Measurements from ENCODE around the gene IL17RD. TPM values are rescaled to one million over a fixed set of nuclear protein-coding genes. Genes with fewer than 3 reads are reported as not detected.

IL17RD gene
- total and polyA plus RNA-seq, 10 of the 15 experiments (the other 5 are each of a cell fraction or from before 2014, with no cell fraction given): 0.01 to 0.08 (median 0.04) TPM; not detected in 3

DNA sequence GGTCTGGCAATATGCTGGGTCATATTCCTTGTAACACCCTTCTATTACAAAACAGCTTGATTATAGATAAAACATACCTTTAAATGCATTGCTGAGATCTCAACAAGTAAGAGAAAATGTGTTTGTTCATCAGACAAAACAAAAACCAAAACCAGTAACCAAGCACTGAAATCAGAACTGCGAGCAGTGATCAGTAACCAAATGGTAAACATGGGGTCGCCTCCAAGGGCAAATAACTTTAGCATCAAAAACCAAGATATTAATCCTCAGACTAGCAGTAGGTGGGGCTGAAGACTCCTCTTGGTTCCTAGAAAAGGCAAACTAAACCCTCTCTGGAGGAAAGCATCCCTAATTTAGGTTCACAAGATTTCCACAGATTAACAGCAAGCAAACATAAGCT lies 41.3 kb upstream of the IL17RD start:
- Histone ChIP-seq H3K4me1 (ENCODE audit: control insufficient read depth, insufficient read depth, low read length) (peaks cover 7% of the 10 kb centered on the region), H3K27ac (ENCODE audit: control insufficient read depth, insufficient read depth) (peak overlapping the region; percentile 33), H3K4me3 (no peak overlapping the region), H3K27me3 (replicated peaks in 1 of 2; ENCODE audit: control insufficient read depth in 2 of 2, insufficient read depth in 2 of 2, low read length in 1 of 2) (no peaks in the 10 kb centered on the region), H3K79me2 (ENCODE audit: control insufficient read depth, insufficient read depth, low read length) (no peaks in the 10 kb centered on the region), H2AFZ (ENCODE audit: control insufficient read depth, low read depth, low read length) (peak overlapping the region; percentile 66), H3K9ac (ENCODE audit: control insufficient read depth, insufficient read depth, low read length) (no peak overlapping the region), H4K20me1 (ENCODE audit: control insufficient read depth, insufficient read depth) (no peaks in the 10 kb centered on the region), H3K9me3 (replicated peaks; ENCODE audit: control insufficient read depth, insufficient read depth, low read length) (no peaks in the 10 kb centered on the region), H3K36me3 (ENCODE audit: control insufficient read depth in 2 of 2, insufficient read depth in 2 of 2, low read length in 1 of 2) (no peaks in the 10 kb centered on the region), H3K4me2 (ENCODE audit: control insufficient read depth, insufficient read depth) (peak overlapping the region; percentile 46)
- ChIA-PET RAD21 (ENCODE audit: unreplicated experiment) (interaction anchor here (0.7 kb wide), 1 partner anchor 27 kb away, joined by 3 read pairs; no protein-coding TSS in a partner anchor), CTCF (interaction anchor here (0.7 to 1.7 kb wide), 3 partner anchors 17 to 27 kb away, joined by 3 to 5 read pairs (median 3); no protein-coding TSS in a partner anchor), SMC1A (ENCODE audit: uncharacterized antibody, unreplicated experiment) (interaction anchor here (0.6 to 1.4 kb wide), 2 partner anchors 10 to 12 kb away, joined by 3 to 4 read pairs; no protein-coding TSS in a partner anchor), POLR2A (interaction anchor here (0.6 to 1.6 kb wide), 2 partner anchors 10 to 737 kb away, joined by 3 to 7 read pairs; no protein-coding TSS in a partner anchor)
- FAIRE-seq (no peak), DNase-seq (ENCODE audit: low read depth, low spot score) (no peak), ATAC-seq (peak; percentile 55)
- BruUV-seq (replicated peaks): no TSS peak
- TF ChIP-seq, protein P1, sequence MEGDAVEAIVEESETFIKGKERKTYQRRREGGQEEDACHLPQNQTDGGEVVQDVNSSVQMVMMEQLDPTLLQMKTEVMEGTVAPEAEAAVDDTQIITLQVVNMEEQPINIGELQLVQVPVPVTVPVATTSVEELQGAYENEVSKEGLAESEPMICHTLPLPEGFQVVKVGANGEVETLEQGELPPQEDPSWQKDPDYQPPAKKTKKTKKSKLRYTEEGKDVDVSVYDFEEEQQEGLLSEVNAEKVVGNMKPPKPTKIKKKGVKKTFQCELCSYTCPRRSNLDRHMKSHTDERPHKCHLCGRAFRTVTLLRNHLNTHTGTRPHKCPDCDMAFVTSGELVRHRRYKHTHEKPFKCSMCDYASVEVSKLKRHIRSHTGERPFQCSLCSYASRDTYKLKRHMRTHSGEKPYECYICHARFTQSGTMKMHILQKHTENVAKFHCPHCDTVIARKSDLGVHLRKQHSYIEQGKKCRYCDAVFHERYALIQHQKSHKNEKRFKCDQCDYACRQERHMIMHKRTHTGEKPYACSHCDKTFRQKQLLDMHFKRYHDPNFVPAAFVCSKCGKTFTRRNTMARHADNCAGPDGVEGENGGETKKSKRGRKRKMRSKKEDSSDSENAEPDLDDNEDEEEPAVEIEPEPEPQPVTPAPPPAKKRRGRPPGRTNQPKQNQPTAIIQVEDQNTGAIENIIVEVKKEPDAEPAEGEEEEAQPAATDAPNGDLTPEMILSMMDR (IDR thresholded peaks at IDR 0.05 in 2 of 3, conservative IDR thresholded peaks at IDR 0.05 in 1 of 3; ENCODE audit: control insufficient read depth in 2 of 3, extremely low read depth in 1 of 3, insufficient read depth in 1 of 3, low read depth in 3 of 3, low read length in 3 of 3): peak in 1 of 3 experiments; percentile 6; a peak in 1 of 6 replicates
- TF ChIP-seq KLF5 (IDR thresholded peaks at IDR 0.05; ENCODE audit: partially characterized antibody) (no peak), RAD21 (IDR thresholded peaks at IDR 0.05; ENCODE audit: insufficient read depth, low read depth, low read length) (peak; percentile 20; the same call in 1 of the 2 replicates), CBX5 (IDR thresholded peaks at IDR 0.05; ENCODE audit: low read depth) (no peak)
- WGBS (ENCODE audit: insufficient coverage, insufficient replicate concordance, low lambda C conversion rate, missing lambda C conversion rate): 16% methylated on average over 2 of the region's 2 CpGs
- in situ Hi-C loops (cut with MboI): no loop called here
- intact Hi-C loops (cut with micrococcal nuclease; ENCODE audit: unreplicated experiment): no loop called here

Measured in GM12878 (cell line).